NCI-H2029 treated with DMSO at 0.1 percent for 48 hours (cell line): ENCODE measurements around the gene TTC27.
"Not testable (repeated sequence)": the region's sequence is repeated elsewhere in the genome, so short reads cannot be mapped to it uniquely, and the experiment has no call there.

Source experiments
- DNase-seq: peaks from one replicate; lab custom pipeline; 2025; lab: John Stamatoyannopoulos, UW

Gene TTC27

DNA sequence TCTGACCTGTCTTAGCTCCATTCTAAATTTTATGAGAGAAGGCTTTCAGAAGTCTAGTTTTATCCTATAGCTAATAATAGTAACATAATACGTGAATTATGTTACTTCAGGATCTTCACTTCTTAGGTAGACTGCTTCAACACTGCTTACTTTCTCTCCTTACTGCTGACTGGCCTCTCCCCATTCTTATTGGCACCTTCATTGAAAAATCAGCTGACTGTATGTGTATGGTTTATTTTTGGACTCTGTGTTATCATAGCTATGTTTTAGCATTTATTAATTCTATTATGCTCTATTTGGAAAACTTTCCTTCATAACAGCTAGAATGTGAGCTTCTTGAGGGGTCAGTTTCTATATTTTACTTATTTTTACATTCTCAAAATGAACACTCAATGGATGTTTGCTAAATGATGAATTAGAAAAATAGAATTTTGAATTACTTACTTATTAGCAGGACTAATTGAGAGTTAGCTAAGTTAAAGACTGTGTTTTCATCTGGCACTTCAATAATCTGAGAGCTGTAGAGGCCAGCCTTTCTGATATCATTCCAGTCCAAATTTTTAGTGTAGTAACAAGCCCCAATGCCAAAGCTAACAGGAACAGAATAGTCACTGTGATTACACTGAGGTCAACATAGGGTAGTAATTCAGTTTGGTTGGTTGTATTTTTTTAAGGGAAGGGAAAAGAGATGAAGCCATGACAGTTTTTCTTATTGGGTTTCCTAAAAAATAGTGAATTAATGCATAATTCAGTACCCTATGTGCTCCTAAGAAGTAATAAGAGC lies 92.3 kb downstream of the TTC27 start:
- DNase-seq, result no peak

DNA sequence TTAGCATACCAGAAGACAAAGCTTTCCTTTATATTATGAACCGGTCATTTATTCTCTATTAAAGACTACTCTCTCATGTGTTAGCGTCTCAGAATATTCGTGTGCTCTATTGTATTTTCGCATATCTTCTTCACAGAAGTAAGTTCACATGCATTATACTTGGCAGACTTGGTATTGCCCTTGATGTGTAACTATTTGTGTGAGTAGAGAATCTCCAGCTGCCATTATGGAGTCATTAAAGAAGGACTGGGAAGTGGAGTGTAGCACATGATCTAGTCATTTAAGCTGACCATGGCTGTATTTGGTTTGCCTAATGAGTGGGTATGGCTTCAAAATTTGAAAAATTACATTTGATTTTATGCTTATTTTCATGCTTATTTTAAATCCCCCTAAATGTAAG lies 92.9 kb downstream of the TTC27 start:
- no peak for DNase-seq

DNA sequence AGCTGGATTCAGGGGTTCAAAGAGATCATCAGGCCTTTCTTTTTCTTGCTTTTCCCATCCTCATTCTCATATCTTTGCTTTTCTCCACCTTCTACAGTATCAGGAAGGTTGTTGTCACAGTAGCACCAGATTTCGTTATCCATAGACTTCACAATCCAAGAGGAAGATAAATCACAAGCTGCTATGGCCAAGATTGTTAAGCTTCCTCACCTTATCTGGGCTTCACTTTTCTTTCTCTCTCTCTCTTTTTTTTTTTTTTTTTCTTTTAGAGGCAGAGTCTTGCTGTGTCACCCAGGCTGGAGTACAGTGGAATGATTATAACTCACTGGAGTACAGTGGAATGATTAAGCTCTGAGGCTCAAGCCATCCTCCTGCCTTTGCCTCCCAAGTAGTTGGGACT lies 93.5 kb downstream of the TTC27 start:
- DNase-seq, result no peak

DNA sequence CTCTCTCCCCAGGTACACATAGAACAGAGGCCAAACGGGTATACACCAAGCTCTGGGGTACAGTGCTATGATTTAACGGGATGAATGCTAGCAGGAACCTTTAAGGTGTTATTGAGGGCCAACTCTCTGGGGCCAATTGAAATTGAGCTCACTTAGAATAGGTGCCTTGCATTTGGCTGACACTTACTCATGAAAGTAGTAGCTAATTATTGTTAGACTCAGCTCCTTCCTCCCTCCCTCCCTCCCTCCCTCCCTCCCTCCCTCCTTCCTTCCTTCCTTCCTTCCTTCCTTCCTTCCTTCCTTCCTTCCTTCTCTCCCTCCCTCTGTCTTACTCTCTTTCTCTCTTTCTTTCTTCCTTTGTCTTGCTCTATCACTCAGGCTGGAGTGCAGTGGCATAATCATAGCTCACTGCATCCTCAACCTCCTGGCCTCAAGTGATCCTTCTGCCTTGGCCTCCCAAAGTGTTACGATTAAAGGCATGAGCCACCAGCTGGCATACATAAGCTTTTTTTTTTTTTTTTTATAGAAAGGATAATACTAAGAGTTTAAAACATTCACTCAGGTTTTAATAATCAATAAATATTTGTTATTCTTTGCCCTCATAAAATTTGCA lies 95.7 kb downstream of the TTC27 start:
- no peak for DNase-seq

DNA sequence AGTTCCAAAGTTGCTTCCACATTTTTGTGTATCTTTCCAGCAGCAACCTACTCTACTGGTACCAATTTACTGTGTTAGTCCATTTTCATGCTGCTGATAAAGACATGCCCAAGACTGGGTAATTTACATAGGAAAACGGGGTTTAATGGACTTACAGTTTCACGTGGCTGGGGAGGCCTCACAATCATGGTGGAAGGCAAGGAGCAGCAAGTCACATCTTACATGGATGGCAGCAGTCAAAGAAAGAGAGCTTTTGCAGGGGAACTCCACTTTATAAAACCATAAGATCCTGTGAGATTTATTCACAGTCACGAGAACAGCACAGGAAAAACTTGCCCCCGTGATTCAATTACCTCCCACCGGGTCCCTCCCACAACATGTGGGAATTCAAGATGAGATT lies 98.8 kb downstream of the TTC27 start:
- not testable (repeated sequence) for DNase-seq

DNA sequence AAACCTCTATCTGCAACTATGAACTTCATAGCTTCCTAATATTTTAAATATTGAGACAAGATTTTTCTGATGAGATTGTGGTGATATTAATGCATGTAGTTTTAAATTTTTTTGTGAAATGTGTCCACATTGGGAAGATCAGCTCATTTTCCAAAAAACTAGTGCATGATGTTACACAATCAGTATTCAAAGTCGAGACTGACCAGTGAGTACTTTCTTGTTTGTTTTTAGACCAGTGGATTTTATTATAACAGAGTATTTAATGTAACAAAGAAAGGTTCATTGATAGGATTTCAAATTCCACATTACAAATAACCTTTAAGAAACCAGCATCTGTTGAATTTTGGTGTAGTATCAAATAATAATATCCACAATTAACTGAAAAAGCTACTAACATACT lies 99.3 kb downstream of the TTC27 start:
- no peak for DNase-seq

DNA sequence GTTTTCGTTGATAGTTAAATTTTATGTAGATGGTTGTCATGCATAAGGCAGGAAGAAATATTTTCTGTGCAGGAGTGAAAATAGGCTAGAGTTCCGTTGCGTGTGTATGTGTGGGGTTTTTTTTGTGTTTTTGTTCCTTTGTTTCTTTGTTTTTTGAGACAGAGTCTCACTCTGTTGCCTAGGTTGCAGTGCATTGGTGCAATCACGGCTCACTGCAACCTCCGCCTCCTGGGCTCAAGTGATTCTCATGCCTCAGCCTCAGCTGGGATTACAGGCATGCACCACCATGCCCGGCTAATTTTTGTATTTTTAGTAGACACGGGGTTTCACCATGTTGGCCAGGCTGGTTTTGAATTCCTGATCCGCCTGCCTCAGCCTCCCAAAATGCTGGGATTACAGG lies 103.1 kb downstream of the TTC27 start:
- not testable (repeated sequence) for DNase-seq

DNA sequence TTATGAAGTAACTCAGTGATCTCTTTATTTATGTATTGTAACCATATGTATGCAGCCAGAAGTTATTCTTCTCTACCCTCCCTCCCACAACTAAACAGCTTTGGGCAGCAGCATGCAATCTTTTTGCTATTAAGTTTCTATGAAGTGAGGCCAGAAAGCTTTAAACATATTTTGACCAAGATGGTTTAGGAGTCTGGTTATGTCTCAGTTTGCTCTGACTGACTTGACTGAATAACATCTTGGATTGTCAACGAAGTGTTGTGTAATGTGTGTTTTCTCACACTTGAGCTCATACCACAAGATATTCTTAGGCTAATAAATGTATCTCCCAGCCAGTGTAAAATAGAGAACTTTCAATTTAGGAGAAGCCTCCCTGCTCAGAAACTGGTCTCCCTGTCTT lies 104.3 kb downstream of the TTC27 start:
- no peak for DNase-seq

DNA sequence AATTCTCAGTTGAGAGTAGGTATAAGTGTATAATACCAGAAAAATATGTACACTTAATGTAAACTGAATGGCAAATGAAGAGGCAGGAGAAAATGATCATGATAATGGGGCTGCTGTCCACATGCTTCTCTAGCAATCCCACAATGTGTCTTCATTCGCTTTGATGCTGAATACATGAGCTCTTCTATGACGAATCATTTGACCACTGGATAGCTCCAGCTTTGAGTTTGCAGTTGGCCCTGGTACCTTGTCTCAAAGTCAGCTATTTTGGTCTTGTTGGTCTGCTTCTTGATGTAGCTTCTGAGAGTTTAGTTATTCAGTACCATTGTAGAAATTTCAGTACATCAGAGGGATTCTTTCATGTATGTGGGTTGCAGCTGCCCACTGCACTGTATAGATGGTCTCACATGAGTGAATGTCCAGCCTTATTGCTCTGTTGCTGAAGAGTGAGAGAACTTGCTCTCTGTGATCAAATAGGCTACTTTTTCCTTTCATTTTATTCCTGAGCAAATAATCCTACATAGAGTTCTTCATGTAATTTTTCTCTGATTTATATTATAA lies 105.1 kb downstream of the TTC27 start:
- no peak for DNase-seq

DNA sequence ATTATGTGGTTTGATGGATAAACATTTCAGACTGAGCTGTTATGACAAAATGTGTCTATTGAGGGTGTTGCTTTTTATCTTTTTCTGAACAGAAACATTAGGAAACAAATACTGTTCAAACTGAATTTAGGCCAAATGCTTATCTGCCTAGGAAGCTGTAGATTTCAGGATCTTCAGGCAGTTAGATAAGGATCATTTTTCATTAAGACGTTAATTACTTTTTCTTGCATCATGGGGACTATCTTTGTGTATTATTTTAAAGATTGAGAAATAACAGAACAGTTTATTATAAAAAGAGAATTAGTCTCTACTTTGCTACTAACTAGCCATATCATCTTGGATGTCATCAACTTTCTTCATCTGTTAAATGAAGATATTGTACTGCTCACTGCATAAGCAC lies 107.5 kb downstream of the TTC27 start:
- DNase-seq, result no peak

DNA sequence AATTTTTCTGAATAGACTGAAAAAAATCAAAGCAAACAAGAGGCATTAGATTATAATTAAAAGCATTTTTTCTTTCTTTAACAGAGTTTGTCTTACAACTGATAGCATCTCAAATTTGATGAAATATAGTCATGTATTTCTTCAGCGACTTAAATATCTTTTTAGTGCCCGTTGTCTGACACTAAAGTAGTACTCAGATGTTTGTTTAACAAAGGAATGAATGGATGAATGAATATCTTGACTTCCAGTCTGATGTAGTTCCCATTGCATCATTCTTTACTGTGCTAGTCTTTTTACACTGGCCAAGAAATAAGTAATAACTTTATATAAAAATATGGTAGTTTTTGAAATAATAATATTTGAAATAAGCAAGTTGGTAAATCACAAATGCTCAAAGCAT lies 111.1 kb downstream of the TTC27 start:
- DNase-seq, result no peak

DNA sequence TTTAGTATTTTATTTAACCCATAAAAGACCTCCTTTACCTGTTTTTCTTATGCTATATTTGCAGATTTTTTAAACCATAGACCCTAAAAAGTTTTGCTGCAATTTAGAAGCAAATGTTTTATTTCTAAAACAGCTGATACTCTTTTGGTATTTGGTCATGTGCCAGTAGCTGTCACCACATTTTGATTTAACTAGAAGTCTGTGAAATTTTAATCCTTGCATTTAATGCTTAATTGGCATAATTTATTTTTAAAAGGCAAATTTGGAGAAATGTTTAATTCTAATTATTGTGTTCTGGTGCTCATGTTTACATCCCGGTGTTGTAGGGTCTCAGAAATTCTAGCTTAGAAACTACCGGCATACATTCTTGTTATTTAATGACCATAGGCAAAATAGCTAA lies 111.8 kb downstream of the TTC27 start:
- DNase-seq, result no peak

DNA sequence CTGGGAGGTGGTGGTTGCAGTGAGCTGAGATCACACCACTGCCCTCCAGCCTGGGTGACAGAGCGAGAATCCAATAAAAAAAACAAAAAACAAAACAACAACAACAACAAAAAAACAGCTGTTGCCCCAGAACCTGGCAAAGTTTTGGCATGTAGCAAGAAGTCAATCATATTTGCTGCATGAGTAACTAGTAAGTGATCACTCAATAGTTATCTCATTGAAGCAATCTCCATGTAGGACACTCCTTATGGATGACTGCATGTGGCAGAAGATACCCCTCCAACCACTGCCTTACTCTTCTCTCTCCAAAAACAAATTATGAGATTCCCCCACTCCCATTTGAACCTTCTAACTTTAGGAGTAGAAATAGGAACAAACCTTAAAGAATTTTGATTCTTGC lies 113.7 kb downstream of the TTC27 start:
- no peak for DNase-seq

DNA sequence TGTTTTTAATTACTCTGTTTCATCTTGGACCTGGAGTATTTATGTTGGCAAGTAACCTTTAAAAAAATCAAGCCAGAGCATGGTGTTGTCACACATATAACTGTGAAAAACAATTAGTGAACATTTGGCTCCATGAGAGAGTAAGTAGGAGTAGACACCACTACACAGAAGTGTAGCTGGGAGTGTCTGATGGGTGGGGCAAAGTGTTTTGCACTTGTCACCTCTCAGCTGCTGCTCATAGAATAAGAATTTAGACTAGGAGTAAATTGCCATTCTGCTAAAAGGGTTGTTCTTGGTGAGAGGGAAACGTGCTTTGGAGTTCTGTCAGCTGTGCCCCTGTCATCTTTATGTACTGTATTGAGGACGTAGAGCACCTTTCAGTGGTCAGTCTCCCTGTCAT lies 114.5 kb downstream of the TTC27 start:
- no peak for DNase-seq

DNA sequence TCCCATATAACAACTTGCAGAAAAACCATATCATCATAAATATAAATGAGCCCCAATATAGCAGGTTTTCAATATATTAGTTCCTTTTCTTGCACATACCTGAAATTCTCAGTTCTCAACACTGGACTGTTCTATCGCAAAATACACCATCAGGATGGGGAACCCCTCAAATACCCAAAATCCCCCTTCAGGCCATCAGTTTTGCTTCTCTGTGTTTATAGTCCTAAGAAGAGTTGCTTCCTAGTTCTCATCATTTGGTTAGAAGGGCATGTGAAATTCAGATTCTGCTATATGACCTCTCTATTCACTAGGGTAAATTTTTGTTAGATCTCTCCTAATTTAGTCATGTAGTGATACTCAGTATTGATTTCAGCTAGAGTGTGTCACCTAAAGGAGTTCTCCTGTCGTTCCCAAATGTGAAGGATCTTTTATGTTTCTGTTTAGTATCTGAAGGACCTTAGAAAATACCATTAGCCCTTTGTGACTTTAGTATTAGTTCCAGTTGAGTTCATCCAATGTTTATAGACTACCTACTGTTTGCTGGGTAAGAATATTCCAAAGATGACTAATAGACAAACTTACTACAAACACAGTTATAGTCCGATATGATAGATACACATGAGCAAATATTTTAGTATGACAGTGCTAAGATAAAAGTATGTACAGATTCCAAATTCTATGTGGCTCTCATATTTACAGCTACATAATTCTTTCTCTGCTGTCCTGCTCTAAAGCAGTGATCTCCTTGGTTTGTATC lies 115.8 kb downstream of the TTC27 start:
- DNase-seq, result no peak

DNA sequence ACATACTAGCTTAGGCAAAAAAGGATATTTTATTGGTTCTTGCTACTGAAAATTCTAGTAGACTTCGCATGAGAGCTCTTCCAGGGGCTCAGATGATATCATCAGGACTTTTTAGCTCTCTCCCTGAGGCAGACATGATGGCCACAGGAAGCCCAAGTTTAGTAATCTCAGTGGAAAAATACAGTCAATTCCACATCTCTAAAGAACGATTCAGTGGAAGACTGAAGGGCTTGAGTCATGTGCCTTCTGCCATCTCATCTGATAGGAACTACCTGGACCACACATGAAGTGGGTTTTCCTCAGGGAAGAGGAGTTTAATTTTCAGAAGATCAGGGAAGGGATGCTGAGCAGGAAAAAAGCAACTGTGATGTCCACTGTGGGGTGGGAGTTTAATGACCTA lies 117.3 kb downstream of the TTC27 start:
- DNase-seq, result no peak

DNA sequence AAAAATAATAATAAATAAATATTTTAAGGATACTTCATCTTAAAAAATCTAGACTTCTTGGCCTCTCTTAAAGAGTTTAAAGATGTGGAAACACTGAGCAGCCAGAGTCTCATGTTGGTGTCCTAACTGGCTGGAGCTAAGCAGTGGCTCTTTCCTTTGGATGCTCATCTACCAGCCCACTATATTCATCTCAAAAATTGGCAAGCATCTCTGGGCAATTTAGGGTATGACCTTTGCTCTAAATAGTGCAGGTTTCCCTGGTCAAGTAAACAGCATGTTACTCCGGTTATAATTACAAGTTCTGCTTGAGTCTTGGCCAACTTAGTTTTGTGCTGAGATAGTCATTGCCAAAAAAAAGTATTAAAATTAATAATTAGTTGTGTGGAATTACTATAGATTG lies 117.8 kb downstream of the TTC27 start:
- no peak for DNase-seq

DNA sequence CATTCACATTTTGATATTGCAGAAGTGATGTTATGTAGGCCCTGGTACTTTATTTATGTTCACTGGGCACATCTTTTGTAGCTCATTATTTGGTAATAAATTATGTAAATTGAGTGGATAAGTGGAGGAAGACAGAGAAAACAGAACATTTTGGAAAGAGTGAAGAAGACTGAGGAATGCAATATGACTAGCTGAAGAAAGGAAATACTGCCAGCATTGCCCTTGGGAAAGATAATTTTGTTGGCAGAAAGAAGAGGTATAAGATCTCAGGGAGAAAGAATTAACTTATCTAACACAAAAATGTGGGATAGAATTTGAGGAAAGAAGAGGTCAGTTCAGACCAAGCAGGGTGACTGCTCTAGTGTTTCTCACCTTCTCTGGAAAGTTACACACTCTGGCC lies 118.8 kb downstream of the TTC27 start:
- DNase-seq, result no peak

DNA sequence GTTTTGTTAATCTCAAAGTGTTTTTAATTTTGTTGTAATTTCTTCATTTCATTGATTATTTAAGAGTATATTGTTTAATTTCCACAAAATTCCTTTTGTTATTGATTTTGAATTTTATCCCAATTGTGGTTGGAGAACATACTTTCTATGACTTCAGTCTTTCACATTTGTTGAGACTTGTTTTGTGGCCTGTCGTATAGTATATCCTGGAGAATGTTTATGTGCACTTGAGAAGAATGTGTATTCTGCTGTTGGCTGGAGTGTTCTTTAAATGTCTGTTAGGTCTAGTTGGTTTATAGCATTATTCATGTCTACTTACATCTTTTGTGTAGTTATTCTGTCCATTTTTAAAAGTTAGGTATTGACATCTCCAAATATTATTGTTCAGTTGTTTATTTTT lies 120.3 kb downstream of the TTC27 start:
- DNase-seq, result no peak

DNA sequence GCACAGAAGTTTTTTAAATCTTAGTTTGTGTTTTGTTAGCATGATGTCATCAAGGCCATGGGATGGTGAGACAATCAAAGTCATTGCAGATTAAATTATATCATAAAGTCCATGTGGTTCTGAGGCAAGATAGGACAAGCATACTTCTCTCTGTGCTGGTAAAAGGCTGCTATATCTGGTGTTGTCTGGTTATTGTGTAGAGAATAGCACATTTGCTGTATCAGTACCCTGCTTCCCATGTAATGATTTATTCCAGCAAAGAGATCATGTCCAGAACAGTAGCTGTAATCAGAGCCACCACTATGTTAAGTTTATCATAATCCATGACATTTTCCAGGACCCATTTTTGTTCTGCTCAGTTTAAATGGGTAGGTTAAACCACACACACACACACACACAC lies 123.0 kb downstream of the TTC27 start:
- DNase-seq, result no peak

DNA sequence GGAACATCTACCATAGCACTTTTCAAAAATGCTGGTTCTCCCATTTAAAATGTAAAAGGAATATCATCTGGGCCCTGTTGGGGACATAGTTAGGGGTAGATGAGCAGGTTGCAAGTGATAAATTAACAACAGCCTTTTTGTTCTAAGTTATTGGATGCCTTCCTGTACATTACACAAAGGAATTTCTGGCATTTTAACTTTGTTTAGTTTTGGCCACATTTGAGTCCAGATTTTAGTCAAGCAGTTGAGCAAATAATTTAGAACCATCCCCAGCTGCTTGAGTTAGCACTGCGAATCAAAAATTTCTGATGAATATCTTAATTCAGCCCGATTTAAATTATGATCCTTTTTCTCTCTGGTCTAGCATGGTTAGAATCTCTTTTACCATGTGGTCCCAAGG lies 124.4 kb downstream of the TTC27 start:
- DNase-seq, result no peak

DNA sequence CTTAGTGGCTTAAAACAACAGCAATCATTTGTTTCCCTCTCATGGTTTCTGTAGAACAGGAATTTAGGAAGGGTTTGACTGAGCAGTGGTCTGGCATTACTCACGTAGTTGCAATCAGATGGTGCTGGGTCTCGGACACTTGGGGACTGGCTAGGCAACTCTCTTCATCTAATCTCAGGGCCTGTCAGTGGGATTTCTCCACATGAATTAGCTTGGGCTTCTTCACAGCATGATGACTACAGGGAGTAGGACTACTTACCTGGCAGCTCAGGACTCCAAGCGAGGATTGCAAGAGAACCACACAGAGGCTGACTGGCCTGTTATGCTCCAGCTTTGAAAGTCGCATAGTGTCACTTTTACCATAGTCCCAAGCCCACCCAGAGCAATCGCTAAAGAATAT lies 125.1 kb downstream of the TTC27 start:
- no peak for DNase-seq

DNA sequence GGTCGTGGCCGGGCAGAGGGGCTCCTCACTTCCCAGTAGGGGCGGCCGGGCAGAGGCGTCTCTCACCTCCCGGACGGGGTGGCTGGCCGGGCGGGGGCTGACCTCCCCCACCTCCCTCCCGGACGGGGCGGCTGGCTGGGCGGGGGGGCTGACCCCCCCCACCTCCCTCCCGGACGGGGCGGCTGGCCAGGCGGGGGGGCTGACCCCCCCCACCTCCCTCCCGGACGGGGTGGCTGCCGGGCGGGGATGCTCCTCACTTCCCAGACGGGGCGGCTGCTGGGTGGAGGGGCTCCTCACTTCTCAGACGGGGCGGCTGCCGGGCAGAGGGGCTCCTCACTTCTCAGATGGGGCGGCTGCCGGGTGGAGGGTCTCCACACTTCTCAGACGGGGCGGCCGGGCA lies 126.8 kb downstream of the TTC27 start:
- not testable (repeated sequence) for DNase-seq
